Measurements from ENCODE around the gene TECPR2. TPM values are rescaled to one million over a fixed set of nuclear protein-coding genes. Genes with fewer than 3 reads are reported as not detected.
A peak's percentile ranks its signal among the peaks of the same experiment; 100 is the strongest.

TECPR2 gene
- total RNA-seq, 2 donors from 2014 or later: 17.1 to 20.5 TPM

DNA sequence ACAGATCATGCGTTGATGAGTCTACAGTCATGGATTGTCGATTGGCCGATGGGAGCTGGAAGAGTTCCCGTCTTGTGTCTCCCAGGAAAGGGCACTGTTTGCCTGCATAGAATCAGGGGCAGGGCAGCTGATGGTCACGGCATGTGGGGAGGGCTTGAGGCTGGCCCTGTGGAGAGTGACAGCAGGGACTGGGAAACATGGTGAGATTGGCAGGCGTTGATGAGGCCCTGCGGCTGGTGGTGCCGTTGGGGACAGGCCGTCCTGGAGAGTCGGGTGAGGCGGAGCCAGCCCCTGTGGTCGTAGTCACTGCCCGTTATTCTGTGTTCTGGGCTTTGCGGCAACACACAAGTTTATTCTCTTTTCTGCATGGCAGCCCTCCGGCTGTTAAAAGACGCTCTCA is 52.9 kb downstream of the TECPR2 start:
- DNase-seq (no peak), ATAC-seq (no peak)
- intact Hi-C loops (cut with DNase I, micrococcal nuclease): no loop called here

DNA sequence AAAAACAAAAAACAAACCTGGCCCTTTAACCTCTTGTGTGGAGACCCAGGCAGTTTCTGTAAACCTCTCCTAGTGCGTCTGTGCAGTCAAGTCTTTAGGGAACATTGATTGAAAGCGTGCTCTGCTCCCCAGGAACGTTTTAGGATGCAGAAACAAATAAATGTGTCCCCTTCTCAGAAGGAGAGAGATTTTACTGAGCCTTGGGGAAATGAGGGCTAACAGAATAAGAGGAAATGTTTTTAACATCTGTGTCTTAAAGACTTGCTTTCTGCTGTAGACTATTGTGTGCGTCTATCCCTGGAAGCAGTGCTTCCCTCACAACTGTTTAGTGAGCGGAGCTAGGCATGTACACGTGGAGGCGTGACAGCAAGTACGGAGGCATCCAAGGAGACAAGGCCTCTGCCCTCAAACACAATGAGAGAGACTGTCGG is 54.3 kb downstream of the TECPR2 start:
- no peak for DNase-seq

DNA sequence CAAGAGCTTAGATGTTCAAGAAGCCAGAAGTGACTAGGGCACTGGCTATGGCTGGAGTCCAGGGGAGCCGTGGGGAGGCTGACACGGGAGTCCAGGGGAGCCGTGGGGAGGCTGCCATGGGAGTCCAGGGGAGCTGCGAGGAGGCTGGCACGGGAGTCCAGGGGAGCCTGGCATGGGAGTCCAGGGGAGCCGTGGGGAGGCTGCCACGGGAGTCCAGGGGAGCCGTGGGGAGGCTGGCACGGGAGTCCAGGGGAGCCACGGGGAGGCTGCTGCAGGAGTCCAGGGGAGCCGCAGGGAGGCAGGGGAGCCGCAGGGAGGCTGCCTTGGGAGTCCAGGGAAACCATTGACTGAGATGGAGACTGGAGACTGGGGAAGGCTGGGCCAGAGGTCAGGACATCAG is 54.9 kb downstream of the TECPR2 start:
- ATAC-seq (no peak), DNase-seq (no peak)
- intact Hi-C loops (cut with DNase I, micrococcal nuclease): no loop called here

More for the DNA sequence above, 54.3 kb downstream of the TECPR2 start:
- no peak for ATAC-seq
- intact Hi-C loops (cut with DNase I, micrococcal nuclease): no loop called here

DNA sequence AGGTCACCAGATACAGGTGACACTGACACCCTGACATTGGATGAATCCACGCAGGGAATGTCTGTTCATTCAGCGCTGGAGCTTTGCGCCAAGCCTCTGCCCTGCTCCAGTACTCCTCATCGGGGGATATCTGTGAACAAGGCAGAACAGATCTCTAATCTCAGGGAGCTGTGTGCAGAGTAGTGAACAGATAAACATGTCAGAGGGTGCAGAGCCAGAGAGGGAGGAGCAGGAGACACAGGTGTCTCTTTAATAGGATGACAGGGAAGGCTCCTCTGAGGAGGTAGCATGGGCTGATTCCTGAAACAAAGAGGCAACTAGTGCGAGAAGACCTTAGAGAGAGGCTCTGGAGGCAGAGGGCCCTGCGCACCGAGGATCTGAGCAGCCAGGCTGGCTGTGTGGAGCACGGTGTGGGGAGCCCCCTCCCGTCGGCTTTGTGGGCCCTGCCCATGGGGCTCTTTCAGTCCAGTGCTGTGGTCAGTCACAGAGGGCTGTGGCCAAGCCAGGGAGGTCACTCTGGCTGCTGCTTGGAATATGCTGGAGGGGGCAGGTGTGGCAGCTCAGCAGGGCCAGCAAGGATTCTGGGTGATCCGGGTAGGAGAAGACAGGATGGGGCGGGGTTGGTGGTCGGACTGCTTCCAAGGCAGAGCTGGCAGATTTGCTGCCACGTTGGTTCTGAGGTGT is 55.6 kb downstream of the TECPR2 start:
- intact Hi-C loops (cut with DNase I, micrococcal nuclease): no loop called here
- DNase-seq (no peak), ATAC-seq (no peak)

DNA sequence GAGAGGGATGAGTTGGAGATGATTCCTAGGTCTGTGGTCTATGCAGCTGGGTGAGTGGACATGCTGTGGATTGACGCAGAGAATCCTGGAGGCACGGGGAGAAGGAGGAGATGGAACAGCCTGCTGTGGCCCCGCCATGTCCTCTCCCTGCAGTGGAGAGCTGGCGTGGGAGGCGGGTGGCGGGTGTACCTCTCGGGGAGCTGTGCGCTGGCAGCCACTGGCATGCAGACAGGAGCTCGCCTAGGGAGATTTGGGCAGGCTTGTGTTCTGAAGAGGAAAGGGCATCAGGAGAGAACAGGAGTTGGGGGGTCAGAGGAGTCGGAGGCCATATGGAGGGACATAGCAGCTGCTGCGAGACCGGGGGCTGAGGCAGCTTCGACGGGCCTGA is 56.1 kb downstream of the TECPR2 start:
- DNase-seq (no peak), ATAC-seq (no peak)
- intact Hi-C loops (cut with DNase I, micrococcal nuclease): no loop called here

DNA sequence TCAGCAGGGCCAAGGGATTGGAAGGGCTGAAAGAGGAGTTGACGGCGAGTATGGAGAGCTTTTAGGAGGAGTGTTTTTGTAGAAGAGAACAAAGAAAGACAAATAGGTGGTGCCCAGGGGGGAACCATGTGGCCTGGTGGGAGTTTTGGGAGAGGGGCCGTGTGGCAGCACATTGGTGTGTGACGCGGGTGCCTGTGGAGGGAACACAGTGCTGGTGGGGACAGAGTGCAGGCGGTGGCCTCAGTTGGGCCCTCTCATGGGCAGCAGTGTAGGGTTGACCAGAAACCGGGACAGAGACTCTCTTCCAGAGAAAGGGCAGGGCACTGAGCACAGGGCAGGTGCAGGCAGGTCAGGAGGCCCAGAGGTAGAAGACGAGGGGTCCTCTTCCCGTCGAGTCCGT is 56.5 kb downstream of the TECPR2 start:
- ATAC-seq: no peak

DNA sequence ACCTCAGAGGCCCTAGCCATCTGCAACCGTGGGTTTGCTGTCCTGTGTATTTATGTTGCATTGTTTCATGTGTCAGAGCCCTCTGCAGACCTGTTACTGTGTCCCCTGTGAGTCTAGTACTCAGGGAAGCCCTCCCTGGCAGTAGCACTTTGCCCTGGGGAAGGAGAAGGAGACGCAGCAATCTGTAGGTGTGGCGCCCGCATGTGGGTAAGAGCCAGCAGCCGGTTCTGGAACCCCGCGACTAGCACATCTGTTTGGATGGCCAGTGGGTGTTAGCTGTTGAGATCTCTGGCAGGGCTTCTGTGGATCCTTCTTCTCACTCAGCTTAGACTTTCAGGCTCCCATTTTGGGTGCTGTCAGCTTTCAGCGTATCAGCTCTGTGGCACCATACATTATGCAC is 57.0 kb downstream of the TECPR2 start:
- intact Hi-C loops (cut with DNase I, micrococcal nuclease): no loop called here
- DNase-seq (no peak), ATAC-seq (no peak)

More for the DNA sequence above, 56.5 kb downstream of the TECPR2 start:
- DNase-seq: no peak
- intact Hi-C loops (cut with DNase I, micrococcal nuclease): no loop called here

DNA sequence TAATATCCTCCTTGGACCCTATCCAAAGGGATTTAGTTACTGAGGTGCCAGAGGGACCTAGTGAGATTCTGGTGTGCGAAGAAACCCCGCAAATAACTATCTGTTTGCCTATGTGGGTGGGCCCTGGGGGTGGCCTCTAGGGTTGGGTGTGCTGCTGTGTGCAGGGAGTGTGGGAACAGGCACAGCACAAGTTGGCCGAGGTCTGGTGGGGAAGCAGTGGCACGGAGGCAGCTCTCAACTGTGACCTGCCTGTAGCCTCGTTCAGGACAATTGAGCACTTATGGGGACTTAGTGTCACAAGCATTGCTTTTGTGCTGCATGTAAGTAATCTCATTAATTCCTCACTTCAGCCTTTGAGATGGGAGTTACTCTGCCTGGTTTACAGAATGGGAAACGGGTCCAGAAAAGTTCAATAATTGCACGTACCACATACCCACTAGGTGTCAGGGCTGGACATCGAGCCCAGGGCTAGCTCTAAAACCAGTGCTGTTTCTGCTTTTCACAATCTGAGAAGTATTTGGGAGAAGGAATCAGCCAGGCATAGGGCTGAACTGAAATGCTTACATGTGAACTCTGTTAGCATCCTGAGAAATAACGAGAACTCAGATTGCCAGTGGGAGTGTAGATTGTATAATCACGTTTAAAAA is 58.8 kb downstream of the TECPR2 start:
- intact Hi-C loops (cut with DNase I, micrococcal nuclease): no loop called here
- no peak for ATAC-seq
- no peak for DNase-seq

DNA sequence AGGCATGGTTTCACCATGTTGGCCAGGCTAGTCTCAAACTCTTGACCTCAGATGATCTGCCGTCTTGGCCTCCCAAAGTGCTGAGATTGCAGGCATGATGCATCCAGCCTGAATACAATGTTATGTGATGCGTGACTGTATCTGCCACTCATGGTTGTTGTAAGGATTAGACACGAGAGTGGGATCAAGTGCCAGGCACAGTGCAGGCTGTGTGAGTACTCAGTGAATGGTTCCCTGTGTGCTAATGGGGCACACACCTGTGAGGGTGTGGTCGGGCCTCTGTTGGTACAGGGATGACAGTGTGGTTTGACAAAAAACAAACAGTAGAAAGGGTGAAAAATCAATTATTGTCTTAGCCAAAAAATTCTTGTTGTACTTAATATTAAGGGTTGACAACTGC is 61.8 kb downstream of the TECPR2 start:
- DNase-seq (no peak), ATAC-seq (no peak)
- intact Hi-C loops (cut with DNase I, micrococcal nuclease): no loop called here

DNA sequence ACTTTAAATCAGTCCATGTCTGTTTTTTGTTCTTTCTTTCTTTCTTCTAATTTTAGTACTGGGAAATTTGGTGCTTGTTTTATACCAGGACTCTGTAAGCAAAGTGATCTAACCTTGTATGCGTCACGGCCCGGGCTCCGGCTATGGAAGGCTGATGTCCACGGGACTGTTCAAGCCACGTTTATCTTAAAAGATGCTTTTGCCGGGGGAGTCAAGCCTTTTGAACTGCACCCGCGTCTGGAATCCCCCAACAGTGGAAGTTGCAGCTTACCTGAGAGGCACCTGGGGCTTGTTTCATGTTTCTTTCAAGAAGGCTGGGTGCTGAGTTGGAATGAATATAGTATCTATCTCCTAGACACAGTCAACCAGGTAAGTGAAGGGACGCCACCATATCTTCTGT is 62.2 kb downstream of the TECPR2 start:
- DNase-seq: no peak
- no peak for ATAC-seq
- intact Hi-C loops (cut with DNase I, micrococcal nuclease): no loop called here

DNA sequence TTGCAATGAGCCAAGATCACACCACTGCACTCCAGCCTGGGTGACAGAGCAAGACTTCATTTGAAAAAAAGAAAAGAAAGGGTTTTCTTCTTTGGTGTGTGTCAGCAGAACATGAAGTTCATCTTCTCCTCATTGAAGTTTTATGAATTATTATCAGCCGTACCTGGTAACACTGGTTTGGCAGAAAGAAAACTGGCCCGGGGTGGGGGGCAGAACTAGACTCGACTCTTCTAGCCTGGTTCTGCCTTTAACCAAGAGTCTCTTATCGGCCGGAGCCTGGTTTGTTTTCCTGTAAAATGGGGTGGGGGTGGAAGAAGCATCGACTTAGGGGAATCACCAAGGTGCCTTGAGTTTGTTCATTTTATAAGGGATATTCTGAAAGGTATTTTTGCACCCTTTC is 64.1 kb downstream of the TECPR2 start:
- intact Hi-C loops (cut with DNase I, micrococcal nuclease): no loop called here
- DNase-seq: no peak
- no peak for ATAC-seq

DNA sequence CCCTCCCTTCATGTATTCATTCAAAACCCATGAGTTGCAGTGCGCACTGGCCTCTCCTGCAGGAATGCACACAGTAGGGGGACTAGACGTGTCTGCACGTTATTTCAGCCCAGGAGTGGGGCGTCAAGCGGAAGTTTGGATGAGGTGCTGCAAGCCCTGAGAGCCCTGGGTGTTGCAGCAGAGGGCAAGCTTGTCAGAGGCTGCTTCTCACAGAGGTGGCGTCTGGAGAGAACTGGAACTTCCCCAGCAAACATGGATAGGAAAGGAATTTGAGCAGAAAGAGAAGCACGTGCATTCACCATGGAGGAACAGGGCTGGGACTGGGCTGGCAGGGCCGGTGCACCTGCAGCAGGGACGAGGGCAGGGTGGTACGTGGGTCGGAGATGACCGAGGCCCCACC is 64.9 kb downstream of the TECPR2 start:
- DNase-seq: no peak

DNA sequence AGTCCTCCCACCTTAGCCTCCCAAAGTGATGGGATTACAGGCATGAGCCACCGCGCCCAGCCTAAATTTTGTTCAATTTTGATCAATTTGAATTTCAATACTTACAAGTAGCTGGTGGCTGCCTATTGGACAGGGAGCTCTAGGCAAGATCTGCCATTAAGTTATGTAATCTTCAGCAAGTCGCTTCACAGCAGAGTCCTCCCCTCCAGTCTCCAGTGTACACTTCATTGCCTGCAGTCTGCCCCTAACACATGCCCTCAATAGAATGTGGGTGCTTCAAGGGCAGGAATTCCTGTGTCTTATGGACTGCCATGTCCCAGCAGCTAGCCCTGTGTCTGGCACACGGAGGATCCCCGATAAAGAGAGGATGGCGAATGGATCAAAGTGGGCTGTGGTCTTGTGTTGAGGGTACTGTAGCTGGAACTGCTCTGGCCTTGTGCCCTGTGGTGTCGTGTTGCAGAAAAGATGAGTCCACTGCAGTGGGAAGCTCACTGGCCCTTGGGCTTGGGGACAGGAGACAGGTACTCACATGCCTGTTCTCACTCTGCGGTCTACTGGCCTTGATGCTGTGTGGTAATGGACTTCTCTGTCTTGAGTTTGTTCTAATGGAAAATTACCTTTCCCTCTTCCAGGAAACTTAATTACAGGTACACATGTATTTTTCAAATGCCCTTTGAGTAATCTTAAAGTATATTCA is 67.6 kb downstream of the TECPR2 start:
- DNase-seq (no peak), ATAC-seq (no peak)
- intact Hi-C loops (cut with DNase I, micrococcal nuclease): no loop called here

More for the DNA sequence above, 64.9 kb downstream of the TECPR2 start:
- ATAC-seq: no peak
- intact Hi-C loops (cut with DNase I, micrococcal nuclease): no loop called here

DNA sequence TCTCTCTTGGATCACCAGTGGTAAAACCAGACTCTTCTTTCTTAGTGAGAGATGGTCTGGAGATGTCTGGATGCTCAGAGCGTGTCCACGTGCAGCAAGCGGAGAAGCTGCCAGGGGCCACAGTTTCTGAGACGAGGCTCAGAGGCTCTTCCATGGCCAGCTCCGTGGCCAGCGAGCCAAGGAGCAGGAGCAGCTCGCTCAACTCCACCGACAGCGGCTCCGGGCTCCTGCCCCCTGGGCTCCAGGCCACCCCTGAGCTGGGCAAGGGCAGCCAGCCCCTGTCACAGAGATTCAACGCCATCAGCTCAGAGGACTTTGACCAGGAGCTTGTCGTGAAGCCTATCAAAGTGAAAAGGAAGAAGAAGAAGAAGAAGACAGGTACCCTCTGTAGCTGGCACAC is 69.0 kb downstream of the TECPR2 start:
- ATAC-seq (no peak), DNase-seq (no peak)
- intact Hi-C loops (cut with DNase I, micrococcal nuclease): no loop called here

DNA sequence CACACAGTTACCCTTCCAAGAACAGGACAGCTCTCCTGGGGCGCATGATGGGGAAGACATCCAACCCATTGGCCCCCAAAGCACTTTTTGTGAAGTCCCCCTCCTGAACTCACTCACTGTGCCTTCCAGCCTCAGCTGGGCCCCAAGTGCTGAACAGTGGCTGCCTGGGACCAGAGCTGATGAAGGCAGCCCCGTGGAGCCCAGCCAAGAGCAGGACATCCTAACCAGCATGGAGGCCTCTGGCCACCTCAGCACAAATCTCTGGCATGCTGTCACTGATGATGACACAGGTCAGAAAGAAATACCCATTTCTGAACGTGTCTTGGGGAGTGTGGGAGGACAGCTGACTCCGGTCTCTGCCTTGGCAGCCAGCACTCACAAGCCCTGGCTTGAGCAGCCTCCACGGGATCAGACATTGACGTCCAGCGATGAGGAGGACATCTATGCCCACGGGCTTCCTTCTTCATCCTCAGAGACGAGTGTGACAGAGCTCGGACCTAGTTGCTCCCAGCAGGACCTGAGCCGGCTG is 72.0 kb downstream of the TECPR2 start:
- intact Hi-C loops (cut with DNase I, micrococcal nuclease): loop anchor here in 1 of 2 donors (5.0 kb wide), 1 partner anchor 83 kb away; no protein-coding TSS in a partner anchor
- DNase-seq: no peak
- no peak for ATAC-seq

DNA sequence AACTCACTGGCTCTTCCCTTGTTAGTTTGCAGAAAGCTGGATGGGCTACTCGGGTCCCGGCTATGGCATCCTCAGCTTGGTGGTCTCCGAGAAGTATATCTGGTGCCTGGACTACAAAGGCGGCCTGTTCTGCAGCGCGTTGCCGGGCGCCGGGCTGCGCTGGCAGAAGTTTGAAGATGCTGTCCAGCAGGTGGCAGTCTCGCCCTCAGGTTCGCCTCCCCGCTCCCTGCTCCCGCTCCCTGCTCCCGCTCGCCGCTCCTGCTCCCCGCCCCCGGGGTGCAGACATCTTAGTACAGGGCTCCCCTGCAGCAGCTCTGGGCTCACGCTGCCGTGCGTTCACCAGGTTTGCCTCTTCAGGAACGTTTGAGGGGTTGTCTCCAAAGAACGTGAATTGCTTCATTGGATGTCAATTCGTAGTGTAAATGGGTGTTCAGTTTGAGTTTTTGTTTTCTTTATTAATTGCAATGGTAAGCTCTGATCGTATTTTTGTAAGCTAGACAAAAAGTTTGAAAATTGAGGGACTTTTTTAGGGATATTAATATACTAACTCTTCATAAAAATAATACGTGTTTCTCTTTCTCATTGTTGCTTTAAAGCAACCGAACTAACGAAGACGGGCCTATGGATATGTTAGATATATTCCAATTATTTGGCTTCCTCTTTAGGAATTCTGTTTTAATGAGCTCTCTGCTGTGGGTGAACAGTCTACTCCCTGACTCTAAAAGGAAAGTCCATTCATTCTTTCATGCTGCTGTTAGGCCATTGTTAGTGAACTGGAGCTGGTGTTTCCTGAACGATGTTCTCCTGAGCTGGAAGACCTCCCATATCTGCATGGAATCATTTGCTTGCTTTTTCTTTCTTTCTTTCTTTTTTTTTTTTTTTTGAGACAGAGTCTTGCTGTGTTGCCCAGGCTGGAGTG is 75.5 kb downstream of the TECPR2 start:
- intact Hi-C loops (cut with DNase I, micrococcal nuclease): loop anchor here in 1 of 2 donors (5.0 kb wide), 1 partner anchor 79 kb away; no protein-coding TSS in a partner anchor
- ATAC-seq (peak; percentile 57), DNase-seq (peak; percentile 86 to 94)

DNA sequence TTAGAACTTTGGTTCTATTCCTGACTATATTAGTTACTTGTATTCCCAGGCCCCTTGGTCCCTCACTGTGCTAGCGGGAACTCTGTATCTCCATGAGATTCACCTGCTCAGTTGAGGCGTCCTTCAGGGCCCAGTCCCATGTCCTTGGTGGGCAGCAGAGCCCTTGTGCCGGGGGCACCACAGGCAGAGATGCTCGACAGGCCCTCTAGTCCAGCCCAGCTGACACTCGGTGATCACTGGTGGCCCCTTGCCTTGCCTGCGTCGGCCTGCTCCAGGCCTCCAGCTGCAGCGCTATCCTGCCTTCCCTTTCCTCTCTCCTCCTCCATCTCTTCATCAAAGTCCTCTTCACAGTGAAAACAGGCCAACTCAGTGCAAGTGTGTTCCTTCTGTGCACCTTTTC is 76.8 kb downstream of the TECPR2 start:
- DNase-seq (no peak), ATAC-seq (no peak)
- intact Hi-C loops (cut with DNase I, micrococcal nuclease): loop anchor here in 1 of 2 donors (5.0 kb wide), 1 partner anchor 78 kb away; no protein-coding TSS in a partner anchor

DNA sequence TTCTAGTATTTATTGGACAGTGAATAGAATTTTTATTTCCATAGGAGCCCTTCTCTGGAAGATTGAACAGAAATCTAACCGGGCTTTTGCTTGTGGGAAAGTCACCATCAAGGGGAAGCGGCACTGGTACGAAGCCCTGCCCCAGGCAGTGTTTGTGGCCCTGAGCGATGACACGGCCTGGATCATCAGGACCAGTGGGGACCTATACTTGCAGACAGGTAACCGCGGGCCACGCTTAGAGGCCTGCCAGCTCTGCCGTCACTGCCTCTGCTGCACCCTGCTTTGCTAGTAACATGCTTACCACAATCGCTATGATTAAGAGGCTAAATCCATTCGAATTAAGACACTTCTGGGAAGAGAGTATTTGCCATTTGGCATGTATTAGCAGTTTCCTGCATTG is 77.7 kb downstream of the TECPR2 start:
- intact Hi-C loops (cut with DNase I, micrococcal nuclease): no loop called here
- DNase-seq (no peak), ATAC-seq (no peak)

All from left colon (tissue), 2 donors.